AG09319 (cell line): Measurements from ENCODE around the gene BSN.

Source experiments
- DNase-seq: peaks from one replicate; pipeline ENCODE4 v3.0.0-alpha.2; 2010; ENCODE audit warnings: low read depth; ENCODE audit errors: extremely low read depth
- TF ChIP-seq, protein P1 (sequence below): IDR thresholded peaks from 2 replicates; pipeline ENCODE4 v1.5.1; 2011; ENCODE audit warnings: low read depth, mild to moderate bottlenecking, inconsistent platforms, low read length, moderate library complexity

BSN gene

GRCh38 chr3:49530701-49531100 is 23.6 kb upstream of the BSN start:
- TF ChIP-seq, protein P1, sequence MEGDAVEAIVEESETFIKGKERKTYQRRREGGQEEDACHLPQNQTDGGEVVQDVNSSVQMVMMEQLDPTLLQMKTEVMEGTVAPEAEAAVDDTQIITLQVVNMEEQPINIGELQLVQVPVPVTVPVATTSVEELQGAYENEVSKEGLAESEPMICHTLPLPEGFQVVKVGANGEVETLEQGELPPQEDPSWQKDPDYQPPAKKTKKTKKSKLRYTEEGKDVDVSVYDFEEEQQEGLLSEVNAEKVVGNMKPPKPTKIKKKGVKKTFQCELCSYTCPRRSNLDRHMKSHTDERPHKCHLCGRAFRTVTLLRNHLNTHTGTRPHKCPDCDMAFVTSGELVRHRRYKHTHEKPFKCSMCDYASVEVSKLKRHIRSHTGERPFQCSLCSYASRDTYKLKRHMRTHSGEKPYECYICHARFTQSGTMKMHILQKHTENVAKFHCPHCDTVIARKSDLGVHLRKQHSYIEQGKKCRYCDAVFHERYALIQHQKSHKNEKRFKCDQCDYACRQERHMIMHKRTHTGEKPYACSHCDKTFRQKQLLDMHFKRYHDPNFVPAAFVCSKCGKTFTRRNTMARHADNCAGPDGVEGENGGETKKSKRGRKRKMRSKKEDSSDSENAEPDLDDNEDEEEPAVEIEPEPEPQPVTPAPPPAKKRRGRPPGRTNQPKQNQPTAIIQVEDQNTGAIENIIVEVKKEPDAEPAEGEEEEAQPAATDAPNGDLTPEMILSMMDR: no peak
- DNase-seq: no peak

DNA sequence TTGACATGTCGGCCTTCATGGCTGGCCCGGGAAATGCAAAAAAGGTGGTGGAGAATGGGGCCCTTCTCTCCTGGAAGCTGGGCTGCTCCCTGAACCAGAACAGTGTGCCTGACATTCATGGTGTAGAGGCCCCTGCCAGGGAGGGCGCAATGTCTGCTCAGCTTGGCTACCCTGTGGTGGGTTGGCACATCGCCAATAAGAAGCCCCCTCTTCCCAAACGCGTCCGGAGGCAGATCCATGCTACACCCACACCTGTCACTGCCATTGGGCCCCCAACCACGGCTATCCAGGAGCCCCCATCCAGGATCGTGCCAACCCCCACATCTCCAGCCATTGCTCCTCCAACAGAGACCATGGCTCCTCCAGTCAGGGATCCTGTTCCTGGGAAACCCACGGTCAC is 23.1 kb upstream of the BSN start:
- no peak for DNase-seq
- TF ChIP-seq, protein P1: no peak

- TF ChIP-seq, protein P1: no peak
- DNase-seq: no peak
Measured at GRCh38 chr3:49531715-49532114, 22.6 kb upstream of the BSN start.

DNA sequence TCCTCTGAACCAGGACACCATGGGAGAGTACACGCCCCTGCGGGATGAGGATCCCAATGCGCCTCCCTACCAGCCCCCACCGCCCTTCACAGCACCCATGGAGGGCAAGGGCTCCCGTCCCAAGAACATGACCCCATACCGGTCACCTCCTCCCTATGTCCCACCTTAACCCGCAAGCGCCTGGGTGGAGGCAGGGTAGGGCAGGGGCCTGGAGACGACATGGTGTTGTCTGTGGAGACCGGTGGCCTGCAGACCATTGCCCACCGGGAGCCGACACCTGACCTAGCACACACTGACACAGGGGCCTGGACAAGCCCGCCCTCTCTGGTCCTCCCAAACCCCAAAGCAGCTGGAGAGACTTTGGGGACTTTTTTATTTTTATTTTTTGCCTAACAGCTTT is 21.2 kb upstream of the BSN start:
- no peak for DNase-seq
- TF ChIP-seq, protein P1: no peak

- no peak for DNase-seq
- TF ChIP-seq, protein P1: no peak
Measured at GRCh38 chr3:49533786-49534519, 20.3 kb upstream of the BSN start.

DNA sequence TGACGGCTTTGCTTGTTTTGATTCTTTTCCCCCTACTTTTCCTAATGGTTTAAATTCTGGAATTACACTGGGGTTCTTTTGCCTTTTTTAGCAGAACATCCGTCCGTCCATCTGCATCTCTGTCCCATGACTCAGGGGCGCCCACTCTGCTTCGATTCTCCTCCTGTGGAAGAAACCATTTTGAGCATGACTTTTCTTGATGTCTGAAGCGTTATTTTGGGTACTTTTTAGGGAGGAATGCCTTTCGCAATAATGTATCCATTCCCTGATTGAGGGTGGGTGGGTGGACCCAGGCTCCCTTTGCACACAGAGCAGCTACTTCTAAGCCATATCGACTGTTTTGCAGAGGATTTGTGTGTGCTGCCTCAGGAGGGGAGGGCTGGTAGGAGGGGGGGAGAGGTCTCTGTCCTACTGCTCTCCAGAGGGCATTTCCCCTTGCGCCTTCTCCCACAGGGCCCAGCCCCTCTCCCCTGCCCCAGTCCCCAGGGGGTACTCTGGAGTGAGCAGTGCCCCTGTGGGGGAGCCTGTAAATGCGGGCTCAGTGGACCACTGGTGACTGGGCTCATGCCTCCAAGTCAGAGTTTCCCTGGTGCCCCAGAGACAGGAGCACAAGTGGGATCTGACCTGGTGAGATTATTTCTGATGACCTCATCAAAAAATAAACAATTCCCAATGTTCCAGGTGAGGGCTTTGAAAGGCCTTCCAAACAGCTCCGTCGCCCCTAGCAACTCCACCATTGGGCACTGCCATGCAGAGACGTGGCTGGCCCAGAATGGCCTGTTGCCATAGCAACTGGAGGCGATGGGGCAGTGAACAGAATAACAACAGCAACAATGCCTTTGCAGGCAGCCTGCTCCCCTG is 19.5 kb upstream of the BSN start:
- DNase-seq: no peak
- TF ChIP-seq, protein P1: no peak
